ENCODE data around the gene TCEANC2. TPM values are rescaled to one million over a fixed set of nuclear protein-coding genes. Genes with fewer than 3 reads are reported as not detected.

TCEANC2 gene
- total and polyA plus RNA-seq, 2 donors (not counting 1 experiment from before 2014, with no cell fraction given), result 3.0 to 4.0 TPM

DNA sequence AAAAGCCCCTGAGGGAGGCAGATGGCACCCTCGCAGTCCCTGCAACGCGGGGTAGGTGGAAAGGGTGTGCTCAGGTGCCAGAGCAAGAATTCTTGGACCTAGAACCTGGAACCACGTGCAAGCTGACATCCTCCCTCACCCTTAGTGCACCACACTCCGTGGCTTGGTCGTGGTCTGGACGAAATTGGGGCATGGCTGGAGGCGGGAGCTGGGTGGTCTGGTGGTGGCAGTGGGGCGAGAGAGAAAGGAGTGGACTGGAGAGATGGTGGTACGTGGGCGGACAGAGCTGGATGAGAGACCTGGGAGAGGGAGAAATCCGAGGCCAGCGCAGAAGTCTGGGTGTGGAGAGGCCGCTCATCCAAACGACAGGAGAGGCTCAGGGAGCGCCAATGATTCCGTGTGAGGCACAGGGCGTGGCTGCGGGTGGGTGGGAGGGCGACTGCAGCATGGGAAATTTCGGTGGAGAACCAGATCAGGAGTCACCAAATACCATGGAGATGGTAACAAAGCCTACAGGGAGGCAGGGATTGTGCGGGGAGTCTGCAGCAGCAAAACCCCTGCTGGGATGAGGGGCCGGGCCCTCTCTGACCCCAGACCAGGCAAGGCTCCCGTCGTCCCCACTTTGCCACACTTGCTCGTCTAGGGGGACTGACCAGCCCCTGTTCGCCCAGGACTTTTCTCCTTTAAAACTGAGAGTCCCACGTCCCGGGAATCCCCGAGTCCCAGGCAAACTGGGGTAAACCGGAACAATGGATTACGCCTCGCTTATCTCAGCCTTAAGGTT lies 67.5 kb downstream of the TCEANC2 start:
- Histone ChIP-seq H3K27me3 (ENCODE audit: control insufficient read depth, insufficient read depth, low read length) (no peaks in the 10 kb centered on the region), H3K4me1 (ENCODE audit: control insufficient read depth, extremely low read depth, insufficient read depth, low read length) (peaks cover 9% of the 10 kb centered on the region), H2AFZ (ENCODE audit: low read length) (peak overlapping the region; percentile 89), H3K4me2 (ENCODE audit: extremely low read depth, insufficient read depth, low read length) (peak overlapping the region; percentile 58), H4K20me1 (ENCODE audit: control insufficient read depth, extremely low read depth, insufficient read depth, low read length) (no peaks in the 10 kb centered on the region), H3K27ac (ENCODE audit: insufficient read depth, low read length) (no peak overlapping the region), H3K9me3 (ENCODE audit: control insufficient read depth, insufficient read depth, low read depth, low read length) (no peaks in the 10 kb centered on the region), H3K9ac (ENCODE audit: insufficient read depth, low read length) (no peak overlapping the region), H3K79me2 (ENCODE audit: control insufficient read depth, insufficient read depth, low read length) (no peaks in the 10 kb centered on the region), H3K36me3 (ENCODE audit: control insufficient read depth, insufficient read depth, low read length) (no peaks in the 10 kb centered on the region), H3K4me3 (replicated peaks in 1 of 4; ENCODE audit: control extremely low read depth in 1 of 4, insufficient read depth in 1 of 4, low read depth in 3 of 4, low read length in 4 of 4) (peak overlapping the region in 1 of 4 experiments; percentile 19)
- TF ChIP-seq EZH2 (IDR thresholded peaks at IDR 0.05; ENCODE audit: low read length, missing control alignments), result no peak
- TF ChIP-seq, protein P1, sequence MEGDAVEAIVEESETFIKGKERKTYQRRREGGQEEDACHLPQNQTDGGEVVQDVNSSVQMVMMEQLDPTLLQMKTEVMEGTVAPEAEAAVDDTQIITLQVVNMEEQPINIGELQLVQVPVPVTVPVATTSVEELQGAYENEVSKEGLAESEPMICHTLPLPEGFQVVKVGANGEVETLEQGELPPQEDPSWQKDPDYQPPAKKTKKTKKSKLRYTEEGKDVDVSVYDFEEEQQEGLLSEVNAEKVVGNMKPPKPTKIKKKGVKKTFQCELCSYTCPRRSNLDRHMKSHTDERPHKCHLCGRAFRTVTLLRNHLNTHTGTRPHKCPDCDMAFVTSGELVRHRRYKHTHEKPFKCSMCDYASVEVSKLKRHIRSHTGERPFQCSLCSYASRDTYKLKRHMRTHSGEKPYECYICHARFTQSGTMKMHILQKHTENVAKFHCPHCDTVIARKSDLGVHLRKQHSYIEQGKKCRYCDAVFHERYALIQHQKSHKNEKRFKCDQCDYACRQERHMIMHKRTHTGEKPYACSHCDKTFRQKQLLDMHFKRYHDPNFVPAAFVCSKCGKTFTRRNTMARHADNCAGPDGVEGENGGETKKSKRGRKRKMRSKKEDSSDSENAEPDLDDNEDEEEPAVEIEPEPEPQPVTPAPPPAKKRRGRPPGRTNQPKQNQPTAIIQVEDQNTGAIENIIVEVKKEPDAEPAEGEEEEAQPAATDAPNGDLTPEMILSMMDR (conservative IDR thresholded peaks at IDR 0.05 in 1 of 2, IDR thresholded peaks at IDR 0.05 in 1 of 2; ENCODE audit: low read depth in 1 of 2, low read length in 2 of 2), result no peak
- DNase-seq (ENCODE audit: low read depth in 2 of 2), result peak in 1 of 2 donors; percentile 46

GRCh38 chr1:54121482-54122134 lies 68.2 kb downstream of the TCEANC2 start:
- Histone ChIP-seq H3K27ac (ENCODE audit: insufficient read depth, low read length) (no peak overlapping the region), H3K9ac (ENCODE audit: insufficient read depth, low read length) (no peak overlapping the region)

More at GRCh38 chr1:54121482-54122134, 68.2 kb downstream of the TCEANC2 start:
- peak; percentile 58 to 90 for DNase-seq (ENCODE audit: low read depth in 2 of 2)
- no peaks in the 10 kb centered on the region for H4K20me1 ChIP-seq (ENCODE audit: control insufficient read depth, extremely low read depth, insufficient read depth, low read length)
- H3K79me2 ChIP-seq (ENCODE audit: control insufficient read depth, insufficient read depth, low read length), result no peaks in the 10 kb centered on the region
- H3K4me2 ChIP-seq (ENCODE audit: extremely low read depth, insufficient read depth, low read length), result peak overlapping the region; percentile 58
- TF ChIP-seq, protein P1 (conservative IDR thresholded peaks at IDR 0.05 in 1 of 2, IDR thresholded peaks at IDR 0.05 in 1 of 2; ENCODE audit: low read depth in 1 of 2, low read length in 2 of 2), result peak; percentile 64 to 72
- TF ChIP-seq EZH2 (IDR thresholded peaks at IDR 0.05; ENCODE audit: low read length, missing control alignments), result no peak
- peak overlapping the region; percentile 89 for H2AFZ ChIP-seq (ENCODE audit: low read length)
- H3K27me3 ChIP-seq (ENCODE audit: control insufficient read depth, insufficient read depth, low read length), result no peaks in the 10 kb centered on the region
- H3K9me3 ChIP-seq (ENCODE audit: control insufficient read depth, insufficient read depth, low read depth, low read length), result no peaks in the 10 kb centered on the region
- H3K4me3 ChIP-seq (replicated peaks in 1 of 4; ENCODE audit: control extremely low read depth in 1 of 4, insufficient read depth in 1 of 4, low read depth in 3 of 4, low read length in 4 of 4), result peak overlapping the region in 1 of 4 experiments; percentile 19
- no peaks in the 10 kb centered on the region for H3K36me3 ChIP-seq (ENCODE audit: control insufficient read depth, insufficient read depth, low read length)
- peaks cover 9% of the 10 kb centered on the region for H3K4me1 ChIP-seq (ENCODE audit: control insufficient read depth, extremely low read depth, insufficient read depth, low read length)

Measured in fibroblast of lung (primary cell).